ENCODE results near the gene C3.
"Not testable (repeated sequence)": the region's sequence is repeated elsewhere in the genome, so short reads cannot be mapped to it uniquely, and the experiment has no call there.

C3 gene

GRCh38 chr19:6713773-6714692 lies 6.4 kb downstream of the C3 start:
- no peak for DNase-seq

- no peak for DNase-seq
These were observed 7.5 kb downstream of the C3 start for GRCh38 chr19:6712692-6713670.

DNA sequence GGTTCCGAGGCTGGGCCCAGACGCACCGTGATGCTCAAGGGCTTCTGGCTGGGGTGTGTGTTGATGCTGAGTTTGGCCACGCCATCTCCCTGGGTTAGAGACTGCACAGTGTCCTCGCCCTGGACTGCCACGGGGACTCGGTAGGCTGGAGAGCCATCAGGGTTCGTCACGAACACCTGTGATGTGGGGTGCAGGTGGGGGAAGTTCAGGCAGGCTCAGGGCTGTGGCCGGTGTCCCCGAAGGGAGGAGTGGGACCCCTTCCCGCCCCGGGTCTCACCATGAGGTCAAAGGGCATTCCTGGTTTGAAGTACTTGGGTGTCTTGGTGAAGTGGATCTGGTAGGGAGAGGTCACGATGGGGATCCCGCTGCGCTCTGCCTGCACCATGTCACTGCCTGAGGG lies 8.2 kb downstream of the C3 start:
- no peak for DNase-seq

- DNase-seq = no peak
These were observed 8.8 kb downstream of the C3 start for GRCh38 chr19:6711605-6712004.

GRCh38 chr19:6711078-6711361 lies 9.4 kb downstream of the C3 start:
- DNase-seq = no peak

GRCh38 chr19:6710273-6711077 lies 10.0 kb downstream of the C3 start:
- DNase-seq = no peak

DNA sequence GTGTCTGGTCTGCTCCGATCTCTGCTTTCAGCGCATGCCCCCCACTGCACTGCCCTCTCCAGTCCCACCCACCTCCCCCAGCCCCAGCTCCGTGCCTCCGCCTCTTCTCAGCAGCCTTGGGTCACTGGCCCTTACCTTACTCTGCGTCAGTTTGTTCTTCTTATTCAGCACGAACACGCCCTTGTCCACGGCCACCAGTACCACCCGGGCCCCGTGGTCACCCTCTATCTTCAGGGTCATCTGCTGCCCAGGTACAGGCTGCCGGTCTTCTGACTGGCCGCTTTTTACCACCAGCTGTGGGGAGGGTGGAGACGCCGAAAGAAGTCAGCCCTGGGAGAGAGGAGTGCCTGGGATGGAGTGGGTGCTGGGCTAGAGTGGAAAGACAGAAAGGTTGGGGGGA lies 10.9 kb downstream of the C3 start:
- DNase-seq = no peak

DNA sequence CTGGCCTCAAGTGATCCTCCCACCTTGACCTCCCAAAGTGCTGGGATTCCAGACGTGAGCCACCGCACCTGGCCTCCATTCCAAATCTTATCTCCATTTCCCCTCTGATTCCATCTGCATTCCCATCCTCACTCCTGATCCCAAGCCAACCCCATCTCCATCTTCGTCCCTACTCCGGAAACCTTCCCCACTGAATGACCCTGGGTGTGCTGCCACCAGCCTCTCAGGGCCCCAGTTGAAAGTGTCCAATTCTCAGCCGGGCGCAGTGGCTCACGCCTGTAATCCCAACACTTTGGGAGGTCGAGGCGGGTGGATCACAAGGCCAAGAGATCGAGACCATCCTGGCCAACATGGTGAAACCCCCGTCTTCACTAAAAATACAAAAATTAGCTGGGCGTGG lies 11.5 kb downstream of the C3 start:
- DNase-seq = not testable (repeated sequence)

- DNase-seq = no peak
These were observed 12.1 kb downstream of the C3 start for GRCh38 chr19:6708346-6708745.

DNA sequence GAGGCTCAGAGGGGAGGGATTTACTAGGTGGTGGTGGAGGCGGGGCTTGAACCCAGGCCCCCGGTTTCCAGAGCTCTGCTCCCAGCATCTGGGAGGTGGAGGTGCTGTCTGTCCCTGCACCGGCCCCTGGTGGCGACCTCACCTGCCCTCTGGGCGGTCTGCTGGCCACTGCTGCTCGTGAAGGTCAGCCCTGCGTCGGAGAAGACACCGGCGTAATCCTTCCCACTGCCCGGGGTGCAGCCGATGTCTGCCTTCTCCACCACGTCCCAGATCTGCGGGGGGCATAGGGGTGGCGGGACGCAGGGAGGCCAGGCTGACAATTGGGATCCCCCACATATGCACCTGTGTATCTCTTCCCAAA lies 12.8 kb downstream of the C3 start:
- DNase-seq = no peak

DNA sequence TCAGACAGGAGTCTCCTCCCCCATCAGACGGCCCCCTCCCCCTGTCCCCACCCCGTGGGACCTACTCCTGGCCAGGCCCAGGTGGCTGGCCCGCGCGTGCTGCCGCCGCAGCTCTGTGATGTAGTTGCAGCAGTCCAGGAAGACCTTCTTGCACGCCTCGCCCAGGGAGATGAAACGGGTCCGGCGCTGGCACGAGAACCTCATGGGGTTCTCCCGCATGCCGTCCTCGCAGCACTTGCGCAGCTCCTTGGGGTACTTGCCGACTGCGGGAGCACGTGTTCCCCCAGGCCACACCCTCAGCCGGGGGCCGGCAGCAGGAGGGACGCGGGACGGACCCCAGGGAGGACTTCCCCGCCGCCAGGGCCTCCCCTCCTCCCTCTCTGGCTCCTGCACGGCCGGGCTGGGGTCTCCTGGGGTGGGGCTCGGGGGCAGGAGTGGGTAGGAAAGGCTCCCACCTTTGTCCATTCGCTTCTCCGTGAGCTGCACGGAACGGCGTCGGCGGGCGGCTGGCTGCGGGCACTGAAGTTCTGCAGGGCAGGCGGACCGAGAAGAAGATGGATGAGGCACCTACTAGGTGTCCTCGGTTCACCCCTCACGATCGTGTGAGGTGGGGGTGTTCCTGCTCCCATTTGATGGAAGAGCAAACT lies 13.3 kb downstream of the C3 start:
- no peak for DNase-seq

DNA sequence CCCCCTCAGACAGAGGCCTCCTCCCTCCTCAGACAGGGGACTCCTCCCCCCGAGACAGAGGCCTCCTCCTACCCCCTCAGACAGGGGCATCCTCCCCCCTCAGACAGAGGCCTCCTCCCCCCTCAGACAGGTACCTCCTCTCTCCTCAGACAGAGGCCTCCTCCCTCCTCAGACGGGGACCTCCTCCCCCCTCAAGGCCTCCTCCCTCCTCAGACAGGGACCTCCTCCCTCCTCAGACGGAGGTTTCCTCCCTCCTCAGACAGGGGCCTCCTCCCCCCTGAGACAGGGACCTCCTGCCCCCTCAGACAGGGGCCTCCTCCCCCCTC lies 13.9 kb downstream of the C3 start:
- DNase-seq = no peak

DNA sequence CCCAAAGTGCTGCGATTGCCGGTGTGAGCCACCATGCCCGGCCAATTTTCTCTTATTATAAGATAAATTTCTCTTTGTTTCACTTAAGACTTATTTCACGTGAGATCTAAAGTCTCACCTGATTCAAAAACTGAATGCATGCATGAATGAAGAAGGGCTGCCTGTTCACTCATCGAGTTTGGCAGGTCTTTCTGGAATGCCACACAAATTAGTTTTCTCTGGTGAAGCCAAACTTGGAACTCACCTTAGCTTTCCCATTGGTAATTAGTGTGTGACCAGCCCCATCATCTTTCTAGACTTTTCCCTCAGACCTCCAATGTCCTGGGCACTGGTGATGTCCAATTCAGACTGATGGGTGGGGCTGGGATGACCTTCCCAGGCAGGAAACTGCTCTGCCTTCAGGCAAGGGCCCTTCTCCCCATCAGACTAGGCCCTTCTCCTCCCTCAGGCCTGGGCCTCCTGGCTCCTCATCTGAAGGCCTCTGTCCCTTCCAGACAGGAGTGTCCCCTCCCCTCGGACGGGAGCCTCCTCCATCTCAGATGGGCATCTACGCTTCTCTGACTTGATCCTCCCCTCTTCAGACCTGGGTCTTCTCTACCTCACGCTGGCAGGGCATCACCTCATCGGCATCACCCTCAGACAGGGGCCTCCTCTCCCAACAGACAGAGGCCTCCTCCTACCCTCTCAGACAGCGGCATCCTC lies 14.4 kb downstream of the C3 start:
- no peak for DNase-seq

DNA sequence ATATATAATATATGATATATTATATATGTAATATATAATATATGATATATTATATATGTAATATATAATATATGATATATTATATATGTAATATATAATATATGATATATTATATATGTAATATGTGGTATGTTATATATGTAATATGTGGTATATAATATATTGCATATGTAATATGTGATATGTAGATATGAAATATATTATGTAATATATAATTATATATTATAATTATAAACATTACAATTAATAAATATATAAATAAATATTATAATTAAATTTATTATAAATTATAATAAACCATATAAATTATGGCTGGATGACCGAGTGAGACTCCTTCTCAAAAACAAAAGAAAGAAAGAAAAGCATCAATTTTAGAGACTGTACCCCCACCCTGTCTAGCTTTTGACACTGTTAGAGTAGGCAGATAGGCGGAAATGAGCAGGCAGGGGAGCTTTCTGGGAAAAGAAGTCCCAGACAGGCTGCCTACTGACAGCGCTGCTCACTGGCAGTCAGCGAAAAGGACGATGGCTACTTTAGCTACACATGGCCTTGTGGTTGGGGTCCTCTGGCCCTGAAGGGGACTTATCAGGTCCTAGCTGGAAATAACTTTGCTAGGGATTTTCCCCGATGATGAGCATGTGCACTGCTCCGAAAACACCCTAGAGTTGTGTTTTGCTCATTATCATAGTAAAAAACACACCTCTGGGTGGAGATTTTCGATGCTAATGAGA lies 19.7 kb downstream of the C3 start:
- DNase-seq = no peak

DNA sequence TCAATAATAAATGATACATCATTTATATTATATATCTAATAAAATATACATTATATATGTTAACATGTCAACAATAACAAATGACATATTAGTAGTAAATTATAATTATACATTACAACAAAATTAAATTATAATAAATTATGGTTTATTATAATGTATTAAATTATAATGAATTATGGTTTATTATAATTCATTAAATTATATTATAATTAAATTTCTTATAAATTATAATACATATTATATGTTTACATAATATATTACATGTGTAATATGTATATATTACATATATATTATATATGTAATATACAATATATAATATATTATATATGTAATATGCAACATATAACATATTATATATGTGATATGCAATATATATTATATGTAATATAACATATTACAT lies 20.5 kb downstream of the C3 start:
- DNase-seq = no peak

DNA sequence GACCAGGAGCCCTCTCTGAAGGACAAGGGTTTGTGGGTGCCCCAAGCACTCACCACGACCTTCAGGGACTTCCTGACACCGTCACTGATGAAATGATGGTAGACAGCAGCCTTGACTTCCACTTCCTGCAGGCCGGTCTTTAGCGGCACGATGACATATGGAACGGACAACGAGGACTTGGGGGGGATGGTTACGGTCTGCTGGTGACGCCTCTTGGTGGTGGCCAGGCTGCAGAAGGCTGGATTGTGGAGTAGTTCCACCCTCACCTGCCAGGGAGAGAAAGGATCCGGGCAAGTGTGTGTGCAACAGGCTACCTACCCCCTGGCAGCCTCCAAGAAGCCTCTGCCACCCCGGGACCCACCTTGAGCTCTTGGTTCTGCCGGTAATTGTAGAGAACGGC lies 23.2 kb downstream of the C3 start:
- no peak for DNase-seq

- no peak for DNase-seq
These were observed 24.1 kb downstream of the C3 start for GRCh38 chr19:6696239-6696820.

DNA sequence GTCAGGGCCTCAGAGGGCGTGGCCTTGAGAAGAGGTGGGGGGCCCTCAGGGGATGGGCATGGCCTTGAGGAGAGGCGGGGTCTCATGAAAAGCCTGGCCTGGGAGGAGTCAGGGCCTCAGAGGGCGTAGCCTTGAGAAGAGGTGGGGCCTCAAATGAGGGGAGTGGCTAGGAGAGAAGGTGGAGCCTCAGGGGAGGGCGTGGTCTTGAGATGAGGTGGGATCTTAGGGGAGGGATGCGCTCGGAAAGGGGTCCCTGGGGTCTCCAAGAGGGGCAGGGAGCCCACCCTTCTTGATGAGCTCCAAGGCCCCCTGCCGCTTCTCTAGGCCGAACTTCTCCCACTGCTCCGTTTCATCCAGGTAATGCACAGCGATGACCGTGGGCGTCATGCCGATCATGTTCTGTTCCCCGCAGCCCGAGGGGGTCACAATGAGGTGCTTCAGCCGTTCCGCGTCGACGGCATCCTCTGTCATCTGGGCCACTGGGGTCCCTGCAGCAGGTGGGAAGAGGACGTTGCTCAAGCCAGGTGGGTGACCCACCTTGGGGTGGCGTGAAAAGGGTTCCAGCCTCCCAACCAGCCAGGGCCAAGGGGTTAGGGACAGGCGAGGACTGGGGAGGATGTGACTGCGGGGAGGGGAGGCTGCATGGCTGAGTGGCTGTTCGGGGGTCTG lies 26.2 kb downstream of the C3 start:
- DNase-seq = no peak

- no peak for DNase-seq
These were observed 26.8 kb downstream of the C3 start for GRCh38 chr19:6693681-6694080.

All from nucleus accumbens (tissue), 56 donors.